Measurements from ENCODE around the gene EMD. TPM values are rescaled to one million over a fixed set of nuclear protein-coding genes. Genes with fewer than 3 reads are reported as not detected.
A peak's percentile ranks its signal among the peaks of the same experiment; 100 is the strongest.

The EMD gene
- total RNA-seq, 4 donors from 2014 or later, result 36.5 to 71.6 (median 57.2) TPM

- intact Hi-C loops (cut with DNase I), result no loop called here
- H3K4me1 ChIP-seq, result peaks cover 11 to 25% of the 10 kb centered on the region in 2 donors
- no peak for DNase-seq
- TF ChIP-seq POLR2A (IDR thresholded peaks at IDR 0.05), result no peak
- TF ChIP-seq CTCF (IDR thresholded peaks at IDR 0.05), result no peak
- H3K4me3 ChIP-seq (replicated peaks in 1 of 3), result no peak overlapping the region
- H3K36me3 ChIP-seq, result no peaks in the 10 kb centered on the region
- WGBS, 2 donors, result 46 to 62% methylated on average over 2 to 5 of the region's 5 CpGs
- no peak overlapping the region for H3K27ac ChIP-seq
- H3K27me3 ChIP-seq, result no peaks in the 10 kb centered on the region
- no peaks in the 10 kb centered on the region for H3K9me3 ChIP-seq
These were observed 6.5 kb upstream of the EMD start for GRCh38 chrX:154372612-154373022.

- intact Hi-C loops (cut with DNase I), result no loop called here
- WGBS, 2 donors, result 0 to 16% methylated on average over 4 to 6 of the region's 23 CpGs
- Histone ChIP-seq H3K27ac (peak overlapping the region in 2 of 3 donors; percentile 5 to 22), H3K4me3 (replicated peaks in 1 of 3) (peak overlapping the region in 1 of 3 donors; percentile 26), H3K36me3 (no peaks in the 10 kb centered on the region), H3K27me3 (no peaks in the 10 kb centered on the region), H3K9me3 (no peaks in the 10 kb centered on the region), H3K4me1 (peaks cover 12 to 16% of the 10 kb centered on the region in 2 donors)
- peak; percentile 71 to 79 for DNase-seq
- peak in 1 of 2 donors; percentile 10 for TF ChIP-seq POLR2A (IDR thresholded peaks at IDR 0.05)
- peak in 4 of 6 experiments; percentile 57 to 73 (median 64) for TF ChIP-seq CTCF (IDR thresholded peaks at IDR 0.05)
These were observed 5.5 kb upstream of the EMD start for GRCh38 chrX:154373340-154374306.

- peak within 1 kb of the TSS in 2 of 3 donors; percentile 5 to 18 for H3K27ac ChIP-seq
- TF ChIP-seq CTCF (IDR thresholded peaks at IDR 0.05) (peak in 2 of 6 experiments; percentile 18 to 24), POLR2A (IDR thresholded peaks at IDR 0.05) (peak in 1 of 2 donors; percentile 22)
- peaks cover 12 to 14% of the 10 kb centered on the region in 2 donors for H3K4me1 ChIP-seq
- intact Hi-C loops (cut with DNase I), result no loop called here
- WGBS, 2 donors, result 42 to 64% methylated on average over 2 to 6 of the region's 95 CpGs
- H3K36me3 ChIP-seq, result no peaks in the 10 kb centered on the region
- H3K4me3 ChIP-seq (replicated peaks in 1 of 3), result peak within 1 kb of the TSS in 1 of 3 donors; percentile 26
- peak; percentile 41 to 47 for DNase-seq
- H3K9me3 ChIP-seq, result no peaks in the 10 kb centered on the region
- no peaks in the 10 kb centered on the region for H3K27me3 ChIP-seq
These were observed 4.6 kb upstream of the EMD start, which contains the start of gene FLNA for GRCh38 chrX:154374313-154375155. Gene FLNA, minus strand, starts transcription at chrX:154374634. Its CDS starts 3,389 bp downstream, at chrX:154371245.

- Histone ChIP-seq H3K4me3 (replicated peaks in 1 of 3) (no peak overlapping the region), H3K4me1 (peaks cover 12 to 14% of the 10 kb centered on the region in 2 donors), H3K9me3 (no peaks in the 10 kb centered on the region), H3K27ac (no peak overlapping the region), H3K27me3 (no peaks in the 10 kb centered on the region), H3K36me3 (no peaks in the 10 kb centered on the region)
- TF ChIP-seq CTCF (IDR thresholded peaks at IDR 0.05), result no peak
- TF ChIP-seq POLR2A (IDR thresholded peaks at IDR 0.05), result no peak
- intact Hi-C loops (cut with DNase I), result no loop called here
- WGBS, 2 donors, result 63 to 73% methylated on average over 10 of the region's 10 CpGs
- DNase-seq, result no peak
These were observed 4.0 kb upstream of the EMD start for GRCh38 chrX:154375156-154375504.

All from thyroid gland (tissue), 4 donors.